ENCODE measurements around the gene CNGB1. TPM values are rescaled to one million over a fixed set of nuclear protein-coding genes. Genes with fewer than 3 reads are reported as not detected.

Gene CNGB1
- total RNA-seq, 2 experiments from 2014 or later = not detected

DNA sequence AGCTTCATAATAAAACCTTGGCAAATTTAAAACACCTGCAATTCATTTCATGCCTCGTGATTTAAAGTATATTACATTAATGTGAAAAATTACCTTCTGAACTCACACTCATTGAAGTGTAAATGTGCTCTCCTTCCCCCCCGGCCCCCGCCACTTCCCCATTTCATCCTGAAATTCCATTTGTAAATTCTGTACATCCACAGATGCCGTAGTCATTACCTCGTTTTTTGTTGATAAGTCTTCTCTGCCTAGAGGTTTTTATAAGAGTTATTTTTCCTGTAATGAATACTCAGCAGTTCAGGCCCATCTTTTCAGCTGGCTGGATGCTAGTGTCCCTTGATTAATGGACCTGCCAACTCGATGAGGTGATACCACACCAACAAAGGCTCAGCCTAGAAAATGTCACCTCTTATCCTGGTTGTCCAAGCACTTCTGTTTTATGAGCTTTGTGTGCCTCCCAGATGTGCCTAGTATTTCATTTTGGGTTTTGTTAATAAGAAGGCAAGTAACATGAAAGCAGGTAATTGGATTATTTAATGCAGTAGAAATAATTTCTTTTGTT, 103.8 kb downstream of the CNGB1 start:
- intact Hi-C loops (cut with DNase I, micrococcal nuclease) = loop anchor here in 1 of 2 experiments (10.0 kb wide), 1 partner anchor 112 kb away; no protein-coding TSS in a partner anchor
- Mint-ChIP-seq H3K9me3 (no peaks in the 10 kb centered on the region), H3K4me1 (ENCODE audit: low read depth) (no peaks in the 10 kb centered on the region), H3K4me3 (no peak overlapping the region), H3K27me3 (peaks cover 23% of the 10 kb centered on the region), H3K36me3 (ENCODE audit: low read depth) (no peaks in the 10 kb centered on the region), H3K27ac (no peak overlapping the region)
- ChIA-PET CTCF (no interaction called here), POLR2A (no interaction called here)
- ATAC-seq (ENCODE audit: poor library complexity) (no peak), DNase-seq (no peak)
- Histone ChIP-seq H3K4me1 (ENCODE audit: insufficient read depth, low read length) (no peaks in the 10 kb centered on the region), H3K27me3 (ENCODE audit: control insufficient read depth in 1 of 2, insufficient read depth in 2 of 2, low read length in 2 of 2) (peaks cover 0 to 11% of the 10 kb centered on the region in 2 experiments), H3K27ac (ENCODE audit: low read depth in 1 of 2, low read length in 2 of 2) (no peak overlapping the region), H3K9me3 (ENCODE audit: control insufficient read depth in 1 of 2, insufficient read depth in 1 of 2, low read length in 2 of 2) (no peaks in the 10 kb centered on the region), H3K4me3 (ENCODE audit: low read length) (no peak overlapping the region), H3K36me3 (ENCODE audit: insufficient read depth, low read length) (no peaks in the 10 kb centered on the region)
- TF ChIP-seq, protein P1, sequence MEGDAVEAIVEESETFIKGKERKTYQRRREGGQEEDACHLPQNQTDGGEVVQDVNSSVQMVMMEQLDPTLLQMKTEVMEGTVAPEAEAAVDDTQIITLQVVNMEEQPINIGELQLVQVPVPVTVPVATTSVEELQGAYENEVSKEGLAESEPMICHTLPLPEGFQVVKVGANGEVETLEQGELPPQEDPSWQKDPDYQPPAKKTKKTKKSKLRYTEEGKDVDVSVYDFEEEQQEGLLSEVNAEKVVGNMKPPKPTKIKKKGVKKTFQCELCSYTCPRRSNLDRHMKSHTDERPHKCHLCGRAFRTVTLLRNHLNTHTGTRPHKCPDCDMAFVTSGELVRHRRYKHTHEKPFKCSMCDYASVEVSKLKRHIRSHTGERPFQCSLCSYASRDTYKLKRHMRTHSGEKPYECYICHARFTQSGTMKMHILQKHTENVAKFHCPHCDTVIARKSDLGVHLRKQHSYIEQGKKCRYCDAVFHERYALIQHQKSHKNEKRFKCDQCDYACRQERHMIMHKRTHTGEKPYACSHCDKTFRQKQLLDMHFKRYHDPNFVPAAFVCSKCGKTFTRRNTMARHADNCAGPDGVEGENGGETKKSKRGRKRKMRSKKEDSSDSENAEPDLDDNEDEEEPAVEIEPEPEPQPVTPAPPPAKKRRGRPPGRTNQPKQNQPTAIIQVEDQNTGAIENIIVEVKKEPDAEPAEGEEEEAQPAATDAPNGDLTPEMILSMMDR (IDR thresholded peaks at IDR 0.05) = no peak

DNA sequence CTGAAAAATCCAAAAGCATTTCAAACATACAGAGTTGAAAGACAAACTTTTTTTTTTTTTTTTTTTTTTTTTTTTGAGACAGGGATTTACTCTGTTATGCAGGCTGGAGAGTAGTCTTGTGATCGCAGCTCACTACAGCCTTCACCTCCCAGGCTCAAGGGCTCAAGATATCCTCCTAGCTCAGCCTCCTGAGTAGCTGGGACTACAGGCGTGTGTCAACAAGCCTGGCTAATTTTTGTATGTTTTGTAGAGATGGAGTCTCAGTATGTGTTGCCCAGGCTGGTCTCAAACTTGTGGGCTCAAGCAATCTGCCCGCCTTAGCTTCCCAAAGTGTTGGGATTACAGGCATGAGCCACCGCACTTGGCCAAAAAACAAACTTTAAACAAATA, 104.4 kb downstream of the CNGB1 start:
- peaks cover 20% of the 10 kb centered on the region for H3K27me3 Mint-ChIP-seq
- no peaks in the 10 kb centered on the region for H3K4me1 Mint-ChIP-seq (ENCODE audit: low read depth)
- DNase-seq = no peak
- intact Hi-C loops (cut with DNase I, micrococcal nuclease) = loop anchor here in 1 of 2 experiments (10.0 kb wide), 1 partner anchor 112 kb away; no protein-coding TSS in a partner anchor
- no peak overlapping the region for H3K4me3 ChIP-seq (ENCODE audit: low read length)
- H3K27me3 ChIP-seq (ENCODE audit: control insufficient read depth in 1 of 2, insufficient read depth in 2 of 2, low read length in 2 of 2) = peaks cover 0 to 11% of the 10 kb centered on the region in 2 experiments
- no peaks in the 10 kb centered on the region for H3K36me3 ChIP-seq (ENCODE audit: insufficient read depth, low read length)
- TF ChIP-seq, protein P1 (IDR thresholded peaks at IDR 0.05) = no peak
- POLR2A ChIA-PET = no interaction called here
- no peak overlapping the region for H3K27ac Mint-ChIP-seq
- no peak overlapping the region for H3K27ac ChIP-seq (ENCODE audit: low read depth in 1 of 2, low read length in 2 of 2)
- H3K9me3 Mint-ChIP-seq = no peaks in the 10 kb centered on the region
- no peak overlapping the region for H3K4me3 Mint-ChIP-seq
- H3K4me1 ChIP-seq (ENCODE audit: insufficient read depth, low read length) = no peaks in the 10 kb centered on the region
- CTCF ChIA-PET = no interaction called here
- no peaks in the 10 kb centered on the region for H3K9me3 ChIP-seq (ENCODE audit: control insufficient read depth in 1 of 2, insufficient read depth in 1 of 2, low read length in 2 of 2)
- ATAC-seq (ENCODE audit: poor library complexity) = no peak
- H3K36me3 Mint-ChIP-seq (ENCODE audit: low read depth) = no peaks in the 10 kb centered on the region

DNA sequence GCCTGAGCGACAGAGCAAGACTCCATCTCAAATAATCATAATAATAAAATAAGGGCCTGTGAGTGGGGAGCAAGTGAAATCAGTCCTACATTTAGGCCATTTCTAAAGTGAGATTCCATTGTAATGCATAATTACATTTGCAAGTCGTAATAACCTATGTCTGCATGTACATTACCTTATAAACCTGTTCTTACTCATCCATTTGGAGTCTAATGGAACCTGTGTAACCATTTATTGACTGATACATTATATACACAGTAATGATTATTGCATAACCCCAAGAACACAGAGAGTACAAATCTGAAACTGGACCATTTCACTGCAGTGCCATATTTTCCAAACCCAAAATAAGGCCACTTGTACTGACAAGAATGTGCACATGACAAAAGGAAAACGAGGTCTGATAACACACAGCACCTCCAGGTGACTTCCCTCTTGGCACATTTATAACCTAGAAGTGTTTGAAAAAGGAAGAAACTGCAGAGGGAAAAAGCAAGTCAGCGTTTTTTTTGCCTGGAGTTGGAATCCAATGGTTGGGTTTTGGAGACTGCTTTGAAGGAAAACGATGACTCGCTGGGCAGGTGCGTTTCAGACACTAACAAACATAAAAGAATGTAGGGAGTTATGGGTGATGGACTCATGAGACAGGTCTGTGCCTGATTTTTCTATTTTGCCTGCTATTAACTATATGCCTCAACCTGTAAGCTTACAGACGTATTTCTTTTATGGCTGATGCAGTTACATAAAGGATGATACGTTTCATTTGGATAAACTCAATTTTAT, 105.0 kb downstream of the CNGB1 start:
- no peak overlapping the region for H3K27ac Mint-ChIP-seq
- intact Hi-C loops (cut with DNase I, micrococcal nuclease) = loop anchor here in 1 of 2 experiments (10.0 kb wide), 1 partner anchor 111 kb away; no protein-coding TSS in a partner anchor
- no peak overlapping the region for H3K27ac ChIP-seq (ENCODE audit: low read depth in 1 of 2, low read length in 2 of 2)
- TF ChIP-seq, protein P1 (IDR thresholded peaks at IDR 0.05) = no peak
- no peaks in the 10 kb centered on the region for H3K4me1 Mint-ChIP-seq (ENCODE audit: low read depth)
- no peaks in the 10 kb centered on the region for H3K36me3 Mint-ChIP-seq (ENCODE audit: low read depth)
- H3K9me3 ChIP-seq (ENCODE audit: control insufficient read depth in 1 of 2, insufficient read depth in 1 of 2, low read length in 2 of 2) = no peaks in the 10 kb centered on the region
- H3K4me1 ChIP-seq (ENCODE audit: insufficient read depth, low read length) = no peaks in the 10 kb centered on the region
- H3K9me3 Mint-ChIP-seq = no peaks in the 10 kb centered on the region
- DNase-seq (no peak), ATAC-seq (ENCODE audit: poor library complexity) (no peak)
- ChIA-PET CTCF (no interaction called here), POLR2A (no interaction called here)
- no peak overlapping the region for H3K4me3 Mint-ChIP-seq
- no peaks in the 10 kb centered on the region for H3K36me3 ChIP-seq (ENCODE audit: insufficient read depth, low read length)
- H3K27me3 Mint-ChIP-seq = peaks cover 26% of the 10 kb centered on the region
- peaks cover 0 to 11% of the 10 kb centered on the region in 2 experiments for H3K27me3 ChIP-seq (ENCODE audit: control insufficient read depth in 1 of 2, insufficient read depth in 2 of 2, low read length in 2 of 2)
- H3K4me3 ChIP-seq (ENCODE audit: low read length) = no peak overlapping the region
